SHP77 (cell line): ENCODE results near the gene MMP1.

ENCODE experiments used
- DNase-seq, 2 experiments: peaks; one replicate each; lab custom pipeline; 2025; lab: John Stamatoyannopoulos, UW

MMP1 gene

GRCh38 chr11:102760344-102761035 lies 37.5 kb downstream of the MMP1 start:
- DNase-seq: no peak

GRCh38 chr11:102757823-102758549 lies 40.0 kb downstream of the MMP1 start:
- DNase-seq: no peak

DNA sequence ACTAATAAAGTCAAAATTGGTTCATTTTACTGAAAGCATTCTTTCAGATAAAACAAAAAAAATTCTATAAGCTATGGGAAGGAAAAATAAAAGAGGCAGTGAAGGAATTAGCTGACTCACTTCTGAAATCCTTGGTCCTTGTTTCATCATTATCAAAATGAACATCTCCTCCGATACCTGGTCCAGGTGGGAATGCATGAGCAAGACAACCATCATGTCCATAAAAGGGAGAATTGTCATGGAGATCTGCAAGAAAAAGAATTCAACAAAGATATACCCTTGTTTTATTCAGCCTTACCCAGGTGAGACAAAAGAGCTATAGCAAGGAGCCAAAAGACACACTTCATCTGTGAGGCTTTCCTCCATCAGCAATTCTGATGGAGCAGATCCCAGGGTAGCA lies 44.7 kb downstream of the MMP1 start:
- no peak for DNase-seq

DNA sequence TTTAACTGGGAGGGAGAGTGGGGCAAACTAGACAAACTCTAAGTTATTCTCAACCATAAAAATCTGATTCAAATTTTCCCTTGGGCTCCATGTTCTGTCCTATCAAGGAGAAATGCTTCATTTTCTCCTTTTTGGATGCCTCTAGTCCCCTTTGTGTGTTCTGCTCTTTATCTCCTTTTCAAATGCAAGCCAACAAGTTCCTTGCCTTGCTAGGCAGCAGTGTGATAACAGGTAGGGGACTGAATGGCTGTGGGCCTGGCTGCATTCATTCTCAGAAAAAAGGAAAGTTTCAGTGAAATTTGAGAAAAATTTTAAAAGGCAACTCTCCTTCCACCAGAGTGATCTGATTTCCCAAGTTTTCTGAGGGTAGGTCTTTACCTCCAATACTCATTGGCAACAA lies 46.3 kb downstream of the MMP1 start:
- no peak for DNase-seq

- DNase-seq: no peak
Observed at GRCh38 chr11:102749101-102749722, 48.7 kb downstream of the MMP1 start.

- peak; percentile 11 to 29 for DNase-seq
Observed at GRCh38 chr11:102746746-102747578, 51.0 kb downstream of the MMP1 start.
